Measurements from ENCODE around the gene CEP70.
"Not testable (repeated sequence)": the region's sequence is repeated elsewhere in the genome, so short reads cannot be mapped to it uniquely, and the experiment has no call there.

Gene CEP70

DNA sequence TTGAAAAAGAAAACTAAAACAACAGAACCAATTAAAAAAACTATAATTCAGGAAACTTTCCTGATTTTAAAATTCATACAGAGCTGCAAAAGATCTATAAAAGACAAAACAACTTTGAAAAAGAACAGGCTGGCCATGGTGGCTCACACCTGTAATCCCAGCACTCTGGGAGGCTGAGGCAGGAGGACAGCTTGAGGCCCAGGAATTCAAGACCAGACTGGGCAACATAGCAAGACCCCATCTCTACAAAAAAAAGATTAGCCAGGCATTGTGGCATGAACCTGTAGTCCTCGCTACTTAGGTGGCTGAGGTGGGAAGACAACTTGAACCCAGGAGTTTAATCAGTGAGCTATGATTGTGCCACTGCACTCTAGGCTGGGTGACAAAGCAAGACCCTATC is 6.7 kb downstream of the CEP70 start:
- H3K9ac ChIP-seq (ENCODE audit: low read length) = no peak overlapping the region
- no peak overlapping the region for H3K4me3 ChIP-seq (ENCODE audit: low read depth in 1 of 2, low read length in 2 of 2)
- H3K27me3 ChIP-seq (ENCODE audit: control insufficient read depth in 1 of 2, insufficient read depth in 2 of 2, low read length in 2 of 2) = no peaks in the 10 kb centered on the region

DNA sequence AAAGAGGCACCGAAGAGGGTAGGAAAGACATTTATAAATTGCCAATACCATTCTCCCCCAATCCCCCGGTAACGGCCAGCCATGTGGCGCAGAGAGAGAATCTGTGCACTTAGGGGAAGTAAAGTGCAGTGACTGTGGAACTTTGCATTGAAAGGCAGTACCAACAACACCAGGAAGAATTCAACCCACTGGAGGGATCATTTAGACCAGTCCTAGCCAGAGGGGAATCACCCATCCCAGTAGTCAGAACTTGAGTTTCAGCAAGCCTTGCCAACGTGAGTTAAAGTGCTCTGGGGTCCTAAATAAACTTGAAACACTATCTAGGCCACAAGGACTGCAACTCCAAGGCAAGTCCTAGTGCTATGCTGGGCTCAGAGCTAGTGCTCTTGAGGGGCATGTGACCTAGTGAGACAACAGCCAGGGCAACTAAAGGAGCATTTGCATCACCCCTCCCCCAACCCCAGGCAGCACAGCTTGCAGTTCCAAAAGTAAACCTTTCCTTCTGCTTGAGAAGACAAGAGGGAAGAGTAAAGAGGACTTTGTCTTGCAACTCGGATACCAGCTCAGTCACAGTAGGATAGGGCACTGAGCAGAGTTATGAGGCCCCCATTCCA is 15.0 kb downstream of the CEP70 start:
- Histone ChIP-seq H3K36me3 (ENCODE audit: insufficient read depth, low read length) (no peaks in the 10 kb centered on the region), H3K4me1 (ENCODE audit: insufficient read depth, low read length) (peaks cover 8% of the 10 kb centered on the region), H3K4me3 (ENCODE audit: low read depth in 1 of 2, low read length in 2 of 2) (no peak overlapping the region), H3K27ac (ENCODE audit: low read depth, low read length) (no peak overlapping the region), H3K9ac (ENCODE audit: low read length) (no peak overlapping the region), H3K27me3 (ENCODE audit: control insufficient read depth in 1 of 2, insufficient read depth in 2 of 2, low read length in 2 of 2) (no peaks in the 10 kb centered on the region), H3K9me3 (ENCODE audit: low read length) (no peaks in the 10 kb centered on the region)

More for the DNA sequence above, 6.7 kb downstream of the CEP70 start:
- Histone ChIP-seq H3K27ac (ENCODE audit: low read depth, low read length) (no peak overlapping the region), H3K9me3 (ENCODE audit: low read length) (no peaks in the 10 kb centered on the region), H3K36me3 (ENCODE audit: insufficient read depth, low read length) (no peaks in the 10 kb centered on the region), H3K4me1 (ENCODE audit: insufficient read depth, low read length) (no peaks in the 10 kb centered on the region)

DNA sequence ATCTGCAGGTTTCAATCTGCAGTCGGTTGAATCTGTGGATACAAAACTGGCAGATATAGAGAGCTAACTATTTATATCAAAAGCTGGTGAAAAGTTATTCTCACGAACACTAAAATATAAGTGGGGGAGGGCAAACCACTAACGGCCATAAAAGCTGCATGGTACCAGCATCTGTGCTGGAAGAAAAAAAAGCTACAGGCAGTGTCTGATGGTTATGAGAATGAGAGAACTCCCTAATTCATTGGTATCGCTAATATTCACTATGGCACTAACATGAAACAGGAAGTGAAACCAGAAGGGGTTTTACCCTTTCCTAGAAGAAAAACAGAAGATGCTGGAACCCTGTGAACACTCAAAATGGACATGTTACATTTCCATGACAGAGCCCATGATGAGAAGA is 15.9 kb downstream of the CEP70 start:
- Histone ChIP-seq H3K4me3 (ENCODE audit: low read depth in 1 of 2, low read length in 2 of 2) (no peak overlapping the region), H3K27ac (ENCODE audit: low read depth, low read length) (no peak overlapping the region), H3K36me3 (ENCODE audit: insufficient read depth, low read length) (no peaks in the 10 kb centered on the region), H3K27me3 (ENCODE audit: control insufficient read depth in 1 of 2, insufficient read depth in 2 of 2, low read length in 2 of 2) (no peaks in the 10 kb centered on the region), H3K9me3 (ENCODE audit: low read length) (no peaks in the 10 kb centered on the region), H3K4me1 (ENCODE audit: insufficient read depth, low read length) (peaks cover 8% of the 10 kb centered on the region), H3K9ac (ENCODE audit: low read length) (no peak overlapping the region)

DNA sequence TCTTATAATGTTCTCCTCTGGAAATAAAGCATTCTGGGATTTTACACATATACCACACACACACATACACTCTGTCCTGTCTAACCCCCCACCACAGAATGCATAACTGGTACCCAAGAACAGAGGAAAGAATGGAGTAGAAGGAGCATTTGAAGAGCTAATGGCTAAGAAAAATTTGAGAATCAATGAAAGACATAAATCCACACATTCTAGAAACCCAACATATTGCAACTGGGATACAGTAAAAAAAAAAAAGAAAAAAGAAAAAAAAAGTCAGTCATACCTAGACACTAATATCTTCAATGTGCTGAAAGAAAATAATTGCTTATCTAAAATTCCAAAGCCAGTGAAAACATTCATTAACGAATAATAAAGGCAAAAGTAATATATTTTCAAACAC is 20.9 kb downstream of the CEP70 start:
- H3K27ac ChIP-seq (ENCODE audit: low read depth, low read length) = no peak overlapping the region
- H3K4me1 ChIP-seq (ENCODE audit: insufficient read depth, low read length) = no peaks in the 10 kb centered on the region
- no peak overlapping the region for H3K9ac ChIP-seq (ENCODE audit: low read length)
- H3K36me3 ChIP-seq (ENCODE audit: insufficient read depth, low read length) = no peaks in the 10 kb centered on the region
- no peaks in the 10 kb centered on the region for H3K9me3 ChIP-seq (ENCODE audit: low read length)
- H3K27me3 ChIP-seq (ENCODE audit: control insufficient read depth in 1 of 2, insufficient read depth in 2 of 2, low read length in 2 of 2) = no peaks in the 10 kb centered on the region
- H3K4me3 ChIP-seq (ENCODE audit: low read depth in 1 of 2, low read length in 2 of 2) = no peak overlapping the region

DNA sequence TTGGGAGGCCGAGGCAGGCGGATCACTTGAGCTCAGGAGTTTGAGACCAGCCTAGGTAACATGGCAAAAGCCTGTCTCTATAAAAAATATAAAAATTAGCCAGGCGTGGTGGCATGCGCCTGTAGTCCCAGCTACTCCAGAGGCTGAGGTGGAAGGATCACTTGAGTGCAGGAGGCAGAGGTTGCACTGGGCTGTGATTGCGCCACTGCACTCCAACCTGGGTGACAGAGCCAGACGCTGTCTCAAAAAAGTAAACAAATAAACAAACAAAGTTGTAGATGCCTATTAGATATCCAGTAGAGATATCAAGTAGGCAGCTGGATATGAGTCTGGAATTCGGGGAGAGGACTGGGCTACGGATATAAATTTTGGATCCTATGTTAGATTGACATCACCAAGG is 24.4 kb downstream of the CEP70 start:
- H3K4me1 ChIP-seq (ENCODE audit: insufficient read depth, low read length); H3K27me3 ChIP-seq (ENCODE audit: control insufficient read depth in 1 of 2, insufficient read depth in 2 of 2, low read length in 2 of 2); H3K9ac ChIP-seq (ENCODE audit: low read length); H3K36me3 ChIP-seq (ENCODE audit: insufficient read depth, low read length); H3K27ac ChIP-seq (ENCODE audit: low read depth, low read length); H3K4me3 ChIP-seq (ENCODE audit: low read depth in 1 of 2, low read length in 2 of 2); H3K9me3 ChIP-seq (ENCODE audit: low read length): not testable (repeated sequence)

DNA sequence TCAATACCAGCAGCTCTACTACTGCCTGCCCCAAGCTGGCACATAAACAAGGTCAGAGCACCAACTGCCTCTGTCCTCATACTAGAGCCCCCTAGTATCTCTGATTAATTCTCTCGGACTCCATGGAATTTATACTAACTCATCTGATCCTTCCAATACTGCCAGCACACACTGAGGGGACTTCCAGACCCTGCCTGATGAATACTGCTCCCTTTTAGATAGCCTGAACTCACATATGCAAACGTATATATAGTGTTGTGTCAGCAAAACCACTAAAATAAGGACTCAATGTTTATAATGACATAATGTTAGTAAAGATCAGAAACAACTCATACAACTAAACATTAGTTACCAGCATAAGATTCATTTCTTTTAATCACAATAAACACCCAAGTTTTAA is 25.0 kb downstream of the CEP70 start:
- Histone ChIP-seq H3K27ac (ENCODE audit: low read depth, low read length) (no peak overlapping the region), H3K9me3 (ENCODE audit: low read length) (no peaks in the 10 kb centered on the region), H3K27me3 (ENCODE audit: control insufficient read depth in 1 of 2, insufficient read depth in 2 of 2, low read length in 2 of 2) (no peaks in the 10 kb centered on the region), H3K4me3 (ENCODE audit: low read depth in 1 of 2, low read length in 2 of 2) (no peak overlapping the region), H3K36me3 (ENCODE audit: insufficient read depth, low read length) (no peaks in the 10 kb centered on the region), H3K9ac (ENCODE audit: low read length) (no peak overlapping the region), H3K4me1 (ENCODE audit: insufficient read depth, low read length) (no peaks in the 10 kb centered on the region)

DNA sequence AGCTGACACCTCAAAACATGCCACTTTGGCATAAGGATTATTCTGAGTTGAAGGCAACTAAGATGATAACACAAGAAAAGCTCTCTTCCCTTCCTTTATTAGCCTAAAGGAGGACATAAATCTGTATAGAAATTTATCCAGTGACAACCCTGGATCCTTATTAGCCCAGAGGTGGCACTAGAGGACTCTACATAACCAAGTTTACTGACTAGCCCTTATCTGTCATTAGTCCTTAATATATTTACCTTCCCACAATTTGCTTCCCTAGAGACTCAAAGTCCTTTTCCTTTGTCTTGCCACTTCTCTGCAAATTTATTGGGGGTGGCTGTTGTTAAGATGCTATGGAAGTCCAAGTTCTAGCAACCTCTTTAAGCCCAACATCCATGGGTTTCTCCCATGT is 26.7 kb downstream of the CEP70 start:
- H3K36me3 ChIP-seq (ENCODE audit: insufficient read depth, low read length) = no peaks in the 10 kb centered on the region
- no peak overlapping the region for H3K4me3 ChIP-seq (ENCODE audit: low read depth in 1 of 2, low read length in 2 of 2)
- H3K27me3 ChIP-seq (ENCODE audit: control insufficient read depth in 1 of 2, insufficient read depth in 2 of 2, low read length in 2 of 2) = no peaks in the 10 kb centered on the region
- H3K27ac ChIP-seq (ENCODE audit: low read depth, low read length) = no peak overlapping the region
- no peaks in the 10 kb centered on the region for H3K9me3 ChIP-seq (ENCODE audit: low read length)
- no peak overlapping the region for H3K9ac ChIP-seq (ENCODE audit: low read length)
- no peaks in the 10 kb centered on the region for H3K4me1 ChIP-seq (ENCODE audit: insufficient read depth, low read length)

DNA sequence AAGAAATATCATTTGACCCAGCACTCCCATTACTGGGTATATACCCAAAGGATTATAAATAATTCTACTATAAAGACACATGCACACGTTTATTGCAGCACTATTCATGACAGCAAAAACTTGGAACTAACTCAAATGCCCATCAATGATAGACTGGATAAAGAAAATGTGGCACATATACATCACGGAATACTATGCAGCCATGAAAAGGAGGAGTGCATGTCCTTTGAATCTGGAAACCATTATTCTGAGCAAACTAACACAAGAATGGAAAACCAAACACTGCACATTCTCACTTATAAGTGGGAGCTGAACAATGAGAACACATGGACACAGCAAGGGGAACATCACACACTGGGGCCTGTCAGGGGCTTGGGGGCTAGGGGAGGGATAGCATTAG is 27.8 kb downstream of the CEP70 start:
- not testable (repeated sequence) for H3K4me3 ChIP-seq (ENCODE audit: low read depth in 1 of 2, low read length in 2 of 2); H3K9me3 ChIP-seq (ENCODE audit: low read length); H3K9ac ChIP-seq (ENCODE audit: low read length); H3K27ac ChIP-seq (ENCODE audit: low read depth, low read length); H3K27me3 ChIP-seq (ENCODE audit: control insufficient read depth in 1 of 2, insufficient read depth in 2 of 2, low read length in 2 of 2); H3K4me1 ChIP-seq (ENCODE audit: insufficient read depth, low read length); H3K36me3 ChIP-seq (ENCODE audit: insufficient read depth, low read length)

DNA sequence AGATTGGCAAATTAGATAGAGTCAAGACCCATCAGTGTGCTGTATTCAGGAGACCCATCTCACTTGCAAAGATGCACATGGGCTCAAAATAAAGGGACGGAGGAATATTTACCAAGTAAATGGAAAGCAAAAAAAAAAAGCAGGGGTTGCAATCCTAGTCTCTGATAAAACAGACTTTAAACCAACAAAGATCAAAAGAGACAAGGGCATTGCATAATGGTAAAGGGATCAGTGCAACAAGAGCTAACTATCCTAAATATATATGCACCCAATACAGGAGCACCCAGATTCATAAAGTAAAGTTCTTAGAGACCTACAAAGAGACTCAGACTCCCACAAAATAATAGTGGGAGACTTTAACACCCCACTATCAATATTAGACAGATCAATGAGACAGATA is 31.2 kb downstream of the CEP70 start:
- H3K9me3 ChIP-seq (ENCODE audit: low read length); H3K36me3 ChIP-seq (ENCODE audit: insufficient read depth, low read length); H3K4me1 ChIP-seq (ENCODE audit: insufficient read depth, low read length); H3K27me3 ChIP-seq (ENCODE audit: control insufficient read depth in 1 of 2, insufficient read depth in 2 of 2, low read length in 2 of 2); H3K4me3 ChIP-seq (ENCODE audit: low read depth in 1 of 2, low read length in 2 of 2); H3K9ac ChIP-seq (ENCODE audit: low read length); H3K27ac ChIP-seq (ENCODE audit: low read depth, low read length): not testable (repeated sequence)

DNA sequence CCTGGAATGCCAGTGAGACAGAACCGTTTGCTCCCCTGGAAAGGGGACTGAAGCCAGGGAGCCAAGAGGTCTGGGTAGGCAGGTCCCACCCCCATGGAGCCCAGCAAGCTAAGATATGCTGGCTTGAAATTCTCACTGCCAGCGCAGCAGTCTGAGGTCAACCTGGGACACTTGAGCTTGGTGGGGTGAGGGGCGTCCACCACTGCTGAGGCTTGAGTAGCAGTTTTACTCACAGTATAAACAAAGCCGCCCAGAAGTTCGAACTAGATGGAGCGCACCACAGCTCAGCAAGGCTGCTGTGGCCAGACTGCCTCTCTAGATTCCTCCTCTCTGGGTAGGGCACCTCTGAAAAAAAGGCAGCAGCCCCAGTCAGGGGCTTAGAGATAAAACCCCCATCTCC is 33.6 kb downstream of the CEP70 start:
- Histone ChIP-seq H3K9me3 (ENCODE audit: low read length) (peaks cover 4% of the 10 kb centered on the region), H3K4me3 (ENCODE audit: low read depth in 1 of 2, low read length in 2 of 2) (no peak overlapping the region), H3K36me3 (ENCODE audit: insufficient read depth, low read length) (no peaks in the 10 kb centered on the region), H3K27ac (ENCODE audit: low read depth, low read length) (no peak overlapping the region), H3K4me1 (ENCODE audit: insufficient read depth, low read length) (no peaks in the 10 kb centered on the region), H3K9ac (ENCODE audit: low read length) (no peak overlapping the region), H3K27me3 (ENCODE audit: control insufficient read depth in 1 of 2, insufficient read depth in 2 of 2, low read length in 2 of 2) (no peaks in the 10 kb centered on the region)

DNA sequence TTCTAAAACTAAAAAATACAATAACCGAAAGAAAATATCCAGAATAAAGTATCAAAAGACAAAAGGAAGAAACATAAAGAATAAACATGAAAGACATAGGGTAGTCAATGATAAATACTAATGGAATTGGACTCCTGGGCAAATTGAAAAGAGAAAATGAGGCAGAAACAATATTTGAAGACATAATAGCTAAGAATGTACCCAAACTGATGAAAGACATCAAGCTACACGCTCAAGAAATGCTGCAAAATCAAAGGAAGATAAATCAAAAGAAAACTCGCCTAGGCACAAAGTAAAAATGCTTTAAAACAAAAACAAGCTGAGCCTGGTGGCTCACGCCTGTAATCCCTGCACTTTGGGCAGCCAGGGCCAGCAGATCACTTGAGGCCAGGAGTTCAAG is 34.9 kb downstream of the CEP70 start:
- no peak overlapping the region for H3K4me3 ChIP-seq (ENCODE audit: low read depth in 1 of 2, low read length in 2 of 2)
- peaks cover 4% of the 10 kb centered on the region for H3K9me3 ChIP-seq (ENCODE audit: low read length)

DNA sequence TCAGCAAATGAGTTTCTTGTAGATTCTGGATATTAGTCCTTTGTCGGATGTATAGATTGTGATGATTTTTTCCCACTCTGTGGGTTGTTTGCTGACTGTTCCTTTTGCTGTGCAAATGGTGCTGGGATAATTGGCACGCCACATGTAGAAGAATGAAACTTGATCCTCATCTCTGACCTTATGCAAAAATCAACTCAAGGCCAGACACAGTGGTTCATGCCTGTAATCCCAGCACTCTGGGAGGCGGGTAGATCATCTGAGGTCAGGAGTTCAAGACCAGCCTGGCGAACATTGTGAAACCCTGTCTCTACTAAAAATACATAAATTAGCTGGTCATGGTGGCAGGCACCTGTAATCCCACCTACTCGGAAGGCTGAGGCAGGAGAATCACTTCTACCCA is 39.3 kb downstream of the CEP70 start:
- H3K9ac ChIP-seq (ENCODE audit: low read length); H3K4me3 ChIP-seq (ENCODE audit: low read depth in 1 of 2, low read length in 2 of 2); H3K36me3 ChIP-seq (ENCODE audit: insufficient read depth, low read length); H3K9me3 ChIP-seq (ENCODE audit: low read length); H3K27ac ChIP-seq (ENCODE audit: low read depth, low read length); H3K27me3 ChIP-seq (ENCODE audit: control insufficient read depth in 1 of 2, insufficient read depth in 2 of 2, low read length in 2 of 2); H3K4me1 ChIP-seq (ENCODE audit: insufficient read depth, low read length): not testable (repeated sequence)

More for the DNA sequence above, 34.9 kb downstream of the CEP70 start:
- Histone ChIP-seq H3K4me1 (ENCODE audit: insufficient read depth, low read length) (no peaks in the 10 kb centered on the region), H3K27me3 (ENCODE audit: control insufficient read depth in 1 of 2, insufficient read depth in 2 of 2, low read length in 2 of 2) (no peaks in the 10 kb centered on the region), H3K36me3 (ENCODE audit: insufficient read depth, low read length) (no peaks in the 10 kb centered on the region), H3K9ac (ENCODE audit: low read length) (no peak overlapping the region), H3K27ac (ENCODE audit: low read depth, low read length) (no peak overlapping the region)
